Sigmoid colon (tissue), 7 donors: ENCODE data around the gene TCIRG1. TPM values are rescaled to one million over a fixed set of nuclear protein-coding genes. Genes with fewer than 3 reads are reported as not detected.

Experiments
- DNase-seq: peaks from one replicate; pipeline ENCODE4 v3.0.0-alpha.2; 2019
- H3K27ac ChIP-seq, 4 donors: fragments of 200-600 bp; sonication (generic); one replicate each; pipeline ENCODE4 v1.5.1; 2016 to 2019; ENCODE audit warnings: mild to moderate bottlenecking in 1 of 4
- H3K27me3 ChIP-seq, 3 donors: fragments of 200-600 bp; sonication (generic); one replicate each; pipeline ENCODE4 v1.5.1; 2019; ENCODE audit warnings: mild to moderate bottlenecking in 1 of 3
- H3K36me3 ChIP-seq, 4 donors: fragments of 200-600 bp; sonication (generic); one replicate each; pipeline ENCODE4 v1.5.1; 2016 to 2019
- H3K4me1 ChIP-seq, 4 donors: fragments of 200-600 bp; sonication (generic); one replicate each; pipeline ENCODE4 v1.5.1; 2017 to 2019
- H3K4me3 ChIP-seq, 4 donors: fragments of 200-600 bp; sonication (generic); one replicate each; pipeline ENCODE4 v1.5.1; 2017 to 2019; ENCODE audit warnings: mild to moderate bottlenecking in 2 of 4, moderate library complexity in 1 of 4
- H3K9me3 ChIP-seq, 4 donors: fragments of 200-600 bp in 3 of 4; sonication (generic) in 3 of 4; one replicate each; pipeline versions ENCODE4 v1.5.1 to v1.6.1; 2013 to 2019
- EP300 ChIP-seq, 4 donors: sonication (generic); formaldehyde crosslinking; IDR thresholded peaks; one replicate each; pipeline ENCODE4 v1.6.1; 2017; ENCODE audit warnings: antibody characterized with exemption in 4 of 4
- POLR2A ChIP-seq, 2 donors: fragments of 450-650 bp; IDR thresholded peaks; one replicate each; pipeline ENCODE4 v1.6.1; 2016; ENCODE audit warnings: antibody characterized with exemption in 2 of 2, mild to moderate bottlenecking in 2 of 2, moderate library complexity in 2 of 2
- POLR2AphosphoS5 ChIP-seq, 4 donors: sonication (generic); formaldehyde crosslinking; IDR thresholded peaks; one replicate each; pipeline ENCODE4 v1.6.1; 2017; ENCODE audit warnings: antibody characterized with exemption in 4 of 4
- WGBS, 2 donors: extraction: QIAGEN DNeasy Blood & Tissue Kit; methylation state at CpG; one replicate each; pipeline ENCODE4 v1.1.7; 2013; 5-methylcytosine and 5-hydroxymethylcytosine counted together
- intact Hi-C: fragments of 100-400 bp; cut with DNase I; formaldehyde crosslinking; loops from one replicate; pipeline ENCODE4 v1.15.1; 2023
- polyA plus RNA-seq, 3 donors: library from polyadenylated mRNA; stranded (reverse); fragments of 200-250 nt; gene quantifications; one replicate each; pipeline ENCODE4 v1.2.3, GENCODE V29; 2013
- total RNA-seq, 4 donors: library from RNA; depleted of rRNA; stranded (reverse); fragments of >200 nt; gene quantifications; one replicate each; pipeline ENCODE4 v1.1.0, GENCODE V29; 2016
- TF ChIP-seq, protein P1 (sequence below), 4 experiments: fragments of 450-650 bp in 3 of 4; fragments of 200-600 bp in 1 of 4; IDR thresholded peaks; one replicate each; pipeline ENCODE4 v1.5.1; 2016 to 2019; ENCODE audit warnings: antibody characterized with exemption in 4 of 4, mild to moderate bottlenecking in 3 of 4, moderate library complexity in 2 of 4
- donor health status: healthy with polysubstance abuse.
- donor health status: Bipolar disorder and iron deficiency.
- donor health status: healthy.

TCIRG1 gene
- total and polyA plus RNA-seq, 7 donors, result 15.0 to 276 (median 73.9) TPM

DNA sequence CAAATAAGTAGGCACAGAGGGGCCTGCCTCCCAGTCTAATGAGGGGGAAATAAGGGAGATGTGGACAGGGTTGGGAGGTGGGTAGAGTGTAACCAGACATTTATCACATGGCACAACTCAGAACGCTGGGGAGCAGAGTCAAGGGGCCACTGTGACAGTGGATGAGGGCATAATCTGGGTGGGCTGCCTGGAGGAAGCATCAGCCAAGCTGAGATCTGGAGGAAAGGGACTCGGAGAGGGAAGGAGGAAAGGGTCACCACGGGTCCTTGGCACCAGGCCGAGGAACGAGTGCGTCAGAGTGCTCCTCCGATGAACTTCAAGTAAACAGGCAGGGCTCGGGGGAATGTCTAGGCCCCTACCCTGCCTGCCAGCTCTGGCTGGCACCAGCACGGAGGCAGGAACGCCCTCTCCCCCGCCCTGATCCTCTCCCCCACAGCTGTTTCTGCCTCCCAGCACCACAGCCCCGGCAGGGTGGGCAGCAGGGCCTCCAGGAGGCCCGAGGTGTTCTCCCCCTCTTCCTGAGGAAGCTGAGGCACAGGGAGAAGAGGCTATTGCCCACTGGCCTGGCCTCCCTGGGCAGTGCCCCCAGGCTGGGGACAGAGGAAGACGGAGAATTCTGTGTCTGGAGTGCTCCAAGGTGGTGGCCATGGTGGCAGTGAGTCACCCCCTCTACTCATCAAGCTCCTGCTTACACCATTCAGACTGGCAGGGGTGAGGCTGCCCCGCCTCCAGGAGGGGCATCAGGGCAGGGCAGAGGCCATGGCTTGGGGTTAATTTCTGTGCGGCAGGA is 24.5 kb upstream of the TCIRG1 start:
- Histone ChIP-seq H3K4me3 (no peak overlapping the region), H3K27ac (peak overlapping the region; percentile 52 to 93 (median 74)), H3K27me3 (no peaks in the 10 kb centered on the region), H3K4me1 (peaks cover 0 to 64% (median 53%) of the 10 kb centered on the region in 4 donors), H3K9me3 (no peaks in the 10 kb centered on the region), H3K36me3 (no peaks in the 10 kb centered on the region)
- intact Hi-C loops, result no loop called here
- DNase-seq, result peak; percentile 86
- WGBS, 2 donors, result 14 to 43% methylated on average over 16 of the region's 16 CpGs
- TF ChIP-seq POLR2AphosphoS5 (IDR thresholded peaks at IDR 0.05), result peak in 1 of 4 donors; percentile 16
- TF ChIP-seq EP300 (IDR thresholded peaks at IDR 0.05), result no peak
- TF ChIP-seq, protein P1, sequence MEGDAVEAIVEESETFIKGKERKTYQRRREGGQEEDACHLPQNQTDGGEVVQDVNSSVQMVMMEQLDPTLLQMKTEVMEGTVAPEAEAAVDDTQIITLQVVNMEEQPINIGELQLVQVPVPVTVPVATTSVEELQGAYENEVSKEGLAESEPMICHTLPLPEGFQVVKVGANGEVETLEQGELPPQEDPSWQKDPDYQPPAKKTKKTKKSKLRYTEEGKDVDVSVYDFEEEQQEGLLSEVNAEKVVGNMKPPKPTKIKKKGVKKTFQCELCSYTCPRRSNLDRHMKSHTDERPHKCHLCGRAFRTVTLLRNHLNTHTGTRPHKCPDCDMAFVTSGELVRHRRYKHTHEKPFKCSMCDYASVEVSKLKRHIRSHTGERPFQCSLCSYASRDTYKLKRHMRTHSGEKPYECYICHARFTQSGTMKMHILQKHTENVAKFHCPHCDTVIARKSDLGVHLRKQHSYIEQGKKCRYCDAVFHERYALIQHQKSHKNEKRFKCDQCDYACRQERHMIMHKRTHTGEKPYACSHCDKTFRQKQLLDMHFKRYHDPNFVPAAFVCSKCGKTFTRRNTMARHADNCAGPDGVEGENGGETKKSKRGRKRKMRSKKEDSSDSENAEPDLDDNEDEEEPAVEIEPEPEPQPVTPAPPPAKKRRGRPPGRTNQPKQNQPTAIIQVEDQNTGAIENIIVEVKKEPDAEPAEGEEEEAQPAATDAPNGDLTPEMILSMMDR (IDR thresholded peaks at IDR 0.05), result no peak
- TF ChIP-seq POLR2A (IDR thresholded peaks at IDR 0.05), result no peak

DNA sequence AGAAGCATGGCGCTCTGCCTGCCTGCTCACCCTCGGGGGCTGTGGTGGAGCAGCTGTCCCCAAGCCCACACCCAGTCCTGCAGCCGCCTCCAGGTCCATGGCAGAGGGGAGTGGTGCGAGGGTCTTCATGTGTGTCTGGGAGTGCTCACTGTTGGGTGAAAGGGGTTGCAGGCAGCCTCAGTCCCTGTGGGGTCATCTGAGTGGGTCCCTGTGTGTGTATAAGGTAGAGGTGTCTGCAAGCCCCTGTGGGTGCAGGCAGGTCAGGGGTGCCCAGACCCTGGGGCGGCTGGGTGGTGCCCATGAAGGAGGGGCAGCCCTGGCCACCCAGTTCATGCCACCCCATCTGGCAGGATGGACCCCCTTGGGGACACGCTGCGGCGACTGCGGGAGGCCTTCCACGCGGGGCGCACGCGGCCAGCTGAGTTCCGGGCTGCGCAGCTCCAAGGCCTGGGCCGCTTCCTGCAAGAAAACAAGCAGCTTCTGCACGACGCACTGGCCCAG is 23.8 kb upstream of the TCIRG1 start:
- Histone ChIP-seq H3K27ac (peak overlapping the region; percentile 21 to 93 (median 74)), H3K4me3 (no peak overlapping the region), H3K27me3 (no peaks in the 10 kb centered on the region), H3K36me3 (no peaks in the 10 kb centered on the region), H3K9me3 (no peaks in the 10 kb centered on the region), H3K4me1 (peaks cover 0 to 58% (median 46%) of the 10 kb centered on the region in 4 donors)
- TF ChIP-seq POLR2A (IDR thresholded peaks at IDR 0.05) (no peak), POLR2AphosphoS5 (IDR thresholded peaks at IDR 0.05) (no peak)
- WGBS, 2 donors, result 87 to 89% methylated on average over 19 of the region's 19 CpGs
- intact Hi-C loops, result no loop called here
- DNase-seq, result no peak

DNA sequence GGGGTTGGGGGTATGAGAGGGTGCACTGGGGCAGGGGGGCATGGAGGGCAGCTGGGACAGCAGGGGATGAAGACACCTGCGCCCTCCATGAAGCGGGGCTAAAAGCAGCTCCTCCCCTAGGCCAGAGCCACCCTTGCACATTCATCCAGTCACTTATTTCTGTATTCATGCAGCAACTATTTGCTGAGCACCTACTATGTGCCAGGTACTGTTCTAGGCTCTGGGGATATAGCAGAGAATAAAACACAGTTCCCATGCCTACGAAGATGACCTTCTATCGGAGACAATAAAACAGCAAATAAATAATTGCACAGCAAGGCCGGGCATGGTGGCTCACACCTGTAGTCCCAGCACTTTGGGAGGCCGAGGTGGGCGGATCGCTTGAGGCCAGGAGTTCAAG is 23.4 kb upstream of the TCIRG1 start:
- no peaks in the 10 kb centered on the region for H3K9me3 ChIP-seq
- no peak for DNase-seq
- WGBS, 2 donors, result 95 to 96% methylated on average over 8 of the region's 8 CpGs
- H3K27ac ChIP-seq, result no peak overlapping the region
- no peaks in the 10 kb centered on the region for H3K27me3 ChIP-seq
- intact Hi-C loops, result no loop called here
- no peak overlapping the region for H3K4me3 ChIP-seq
- peaks cover 0 to 53% (median 42%) of the 10 kb centered on the region in 4 donors for H3K4me1 ChIP-seq
- no peaks in the 10 kb centered on the region for H3K36me3 ChIP-seq
- TF ChIP-seq EP300 (IDR thresholded peaks at IDR 0.05), result no peak
- TF ChIP-seq POLR2AphosphoS5 (IDR thresholded peaks at IDR 0.05), result no peak
- TF ChIP-seq POLR2A (IDR thresholded peaks at IDR 0.05), result no peak
- TF ChIP-seq, protein P1 (IDR thresholded peaks at IDR 0.05), result no peak

DNA sequence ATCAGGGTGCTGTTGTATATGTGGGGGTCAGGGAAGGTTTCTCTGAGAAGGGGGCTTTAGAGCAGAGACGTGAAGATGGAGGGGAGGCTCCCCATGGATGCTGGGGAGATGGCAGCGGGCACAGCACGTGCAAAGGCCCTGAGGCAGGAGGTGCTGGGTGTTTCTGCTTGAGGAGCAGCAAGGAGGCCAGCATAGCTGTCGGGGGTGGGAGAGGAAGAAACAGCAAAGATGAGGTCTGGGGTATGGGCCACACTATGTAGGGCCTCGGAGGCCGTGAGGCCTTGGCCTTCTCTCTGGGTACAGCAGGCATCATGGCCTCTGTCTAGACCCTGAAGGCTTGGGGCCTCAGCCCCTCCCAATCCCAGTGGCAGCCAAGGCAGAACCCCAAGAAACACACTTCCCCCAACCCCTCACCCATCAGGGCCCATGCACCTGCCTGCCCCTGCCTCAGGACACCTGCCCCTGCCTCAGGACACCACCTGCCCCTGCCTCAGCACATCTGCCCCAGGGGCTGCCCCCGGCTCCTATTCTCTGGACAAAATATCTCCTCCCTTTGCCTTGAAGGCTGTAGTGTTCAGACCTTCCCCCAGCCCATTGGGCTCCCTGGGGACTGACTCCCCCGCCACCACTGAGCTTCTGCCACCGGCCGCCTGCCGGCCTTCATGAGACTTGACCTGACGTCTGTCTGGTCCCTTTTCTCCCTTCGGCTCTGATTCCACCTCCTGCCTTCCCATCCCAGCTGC is 22.5 kb upstream of the TCIRG1 start:
- peaks cover 0 to 44% (median 33%) of the 10 kb centered on the region in 4 donors for H3K4me1 ChIP-seq
- no peak for DNase-seq
- intact Hi-C loops, result no loop called here
- H3K36me3 ChIP-seq, result no peaks in the 10 kb centered on the region
- TF ChIP-seq POLR2AphosphoS5 (IDR thresholded peaks at IDR 0.05) (no peak), EP300 (IDR thresholded peaks at IDR 0.05) (no peak), POLR2A (IDR thresholded peaks at IDR 0.05) (no peak)
- TF ChIP-seq, protein P1 (IDR thresholded peaks at IDR 0.05), result no peak
- H3K27me3 ChIP-seq, result no peaks in the 10 kb centered on the region
- H3K4me3 ChIP-seq, result no peak overlapping the region
- no peaks in the 10 kb centered on the region for H3K9me3 ChIP-seq
- H3K27ac ChIP-seq, result no peak overlapping the region
- WGBS, 2 donors, result 71 to 72% methylated on average over 13 of the region's 13 CpGs
